Measurements from ENCODE around the gene PPFIA1.

DNA sequence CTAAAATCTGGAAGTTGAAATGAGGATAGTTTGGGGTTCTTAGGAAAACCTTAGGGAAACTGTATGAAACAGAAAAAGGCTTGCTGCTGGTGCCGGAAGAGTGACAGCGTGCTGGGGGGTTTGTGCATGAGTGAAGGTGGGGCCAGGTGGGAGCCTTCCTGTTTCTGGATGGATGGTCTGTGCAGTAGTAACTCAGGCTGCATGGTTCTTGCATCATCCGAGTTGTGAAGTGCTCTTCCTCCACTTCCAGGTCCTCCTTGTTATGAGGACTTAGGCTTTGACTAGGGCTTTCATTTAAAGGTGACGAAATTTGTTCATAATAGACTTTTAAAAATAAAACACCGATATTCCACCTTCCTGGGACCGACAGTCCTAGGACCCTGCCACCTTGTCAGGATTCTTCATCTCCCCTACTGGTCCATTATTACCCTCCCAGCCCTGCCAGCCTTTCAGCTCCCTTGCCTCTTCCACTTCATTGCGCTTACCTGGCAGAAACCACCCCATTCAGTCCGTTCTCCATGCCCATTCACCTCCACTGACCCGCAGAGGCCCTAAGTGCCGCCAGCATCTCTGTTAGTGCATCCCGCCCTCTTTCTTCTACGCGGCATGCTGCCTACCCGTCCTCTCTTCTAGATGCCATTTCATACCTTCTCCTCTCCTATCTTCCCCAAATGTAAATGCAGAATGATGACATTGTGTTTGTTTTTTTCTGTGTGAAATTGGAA is 47.3 kb downstream of the PPFIA1 start:
- TF ChIP-seq, protein P1, sequence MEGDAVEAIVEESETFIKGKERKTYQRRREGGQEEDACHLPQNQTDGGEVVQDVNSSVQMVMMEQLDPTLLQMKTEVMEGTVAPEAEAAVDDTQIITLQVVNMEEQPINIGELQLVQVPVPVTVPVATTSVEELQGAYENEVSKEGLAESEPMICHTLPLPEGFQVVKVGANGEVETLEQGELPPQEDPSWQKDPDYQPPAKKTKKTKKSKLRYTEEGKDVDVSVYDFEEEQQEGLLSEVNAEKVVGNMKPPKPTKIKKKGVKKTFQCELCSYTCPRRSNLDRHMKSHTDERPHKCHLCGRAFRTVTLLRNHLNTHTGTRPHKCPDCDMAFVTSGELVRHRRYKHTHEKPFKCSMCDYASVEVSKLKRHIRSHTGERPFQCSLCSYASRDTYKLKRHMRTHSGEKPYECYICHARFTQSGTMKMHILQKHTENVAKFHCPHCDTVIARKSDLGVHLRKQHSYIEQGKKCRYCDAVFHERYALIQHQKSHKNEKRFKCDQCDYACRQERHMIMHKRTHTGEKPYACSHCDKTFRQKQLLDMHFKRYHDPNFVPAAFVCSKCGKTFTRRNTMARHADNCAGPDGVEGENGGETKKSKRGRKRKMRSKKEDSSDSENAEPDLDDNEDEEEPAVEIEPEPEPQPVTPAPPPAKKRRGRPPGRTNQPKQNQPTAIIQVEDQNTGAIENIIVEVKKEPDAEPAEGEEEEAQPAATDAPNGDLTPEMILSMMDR (IDR thresholded peaks at IDR 0.05; ENCODE audit: insufficient read depth, low read length, poor library complexity, severe bottlenecking) = no peak
- no peak for TF ChIP-seq EZH2phosphoT487 (conservative IDR thresholded peaks at IDR 0.05; ENCODE audit: low read length)
